ENCODE results near the gene PDZD4. TPM values are rescaled to one million over a fixed set of nuclear protein-coding genes. Genes with fewer than 3 reads are reported as not detected.

The PDZD4 gene
- total RNA-seq, 1 donor from 2014 or later, result 8.3 TPM

DNA sequence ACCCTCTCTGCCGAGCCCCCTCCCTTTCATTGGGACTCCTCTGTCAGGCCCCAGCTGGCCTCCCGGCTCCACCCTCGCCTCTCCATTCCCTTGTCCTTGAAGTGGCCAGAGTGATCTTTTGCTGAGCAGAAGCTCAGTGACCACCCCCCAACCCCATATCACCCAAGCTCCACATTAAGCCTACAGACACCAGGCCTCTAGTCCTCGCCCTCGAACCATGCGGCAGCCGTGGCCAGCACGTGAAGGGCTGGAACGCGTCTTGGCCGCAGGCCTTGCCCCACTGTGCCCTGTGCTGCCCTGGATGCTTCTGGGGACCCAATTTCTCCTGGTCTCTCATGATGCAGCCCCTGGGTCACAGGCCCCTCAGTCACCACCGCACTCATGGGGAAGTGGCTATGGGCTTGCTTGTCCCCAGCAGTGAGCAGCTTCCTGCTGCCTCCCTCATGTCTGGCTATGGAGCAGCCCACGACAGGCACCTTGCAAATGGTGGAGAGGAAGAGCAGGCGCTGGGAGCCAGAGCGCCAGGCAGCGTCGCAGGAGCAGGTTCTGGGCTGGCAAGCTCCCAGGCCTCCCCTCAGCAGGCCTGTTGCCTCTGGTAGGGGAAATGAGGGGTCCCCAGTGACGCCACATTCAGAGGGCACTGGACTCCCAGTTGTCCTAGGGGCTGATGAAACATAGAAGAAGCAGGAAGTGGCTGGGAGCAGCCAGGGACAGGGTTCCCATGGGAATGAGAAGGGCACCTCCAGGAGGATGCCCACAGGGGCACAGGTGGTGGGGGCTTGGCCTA, 50.3 kb downstream of the PDZD4 start:
- no peak for DNase-seq
- no peak overlapping the region for H3K27ac ChIP-seq
- no peaks in the 10 kb centered on the region for H3K27me3 ChIP-seq
- TF ChIP-seq, protein P1, sequence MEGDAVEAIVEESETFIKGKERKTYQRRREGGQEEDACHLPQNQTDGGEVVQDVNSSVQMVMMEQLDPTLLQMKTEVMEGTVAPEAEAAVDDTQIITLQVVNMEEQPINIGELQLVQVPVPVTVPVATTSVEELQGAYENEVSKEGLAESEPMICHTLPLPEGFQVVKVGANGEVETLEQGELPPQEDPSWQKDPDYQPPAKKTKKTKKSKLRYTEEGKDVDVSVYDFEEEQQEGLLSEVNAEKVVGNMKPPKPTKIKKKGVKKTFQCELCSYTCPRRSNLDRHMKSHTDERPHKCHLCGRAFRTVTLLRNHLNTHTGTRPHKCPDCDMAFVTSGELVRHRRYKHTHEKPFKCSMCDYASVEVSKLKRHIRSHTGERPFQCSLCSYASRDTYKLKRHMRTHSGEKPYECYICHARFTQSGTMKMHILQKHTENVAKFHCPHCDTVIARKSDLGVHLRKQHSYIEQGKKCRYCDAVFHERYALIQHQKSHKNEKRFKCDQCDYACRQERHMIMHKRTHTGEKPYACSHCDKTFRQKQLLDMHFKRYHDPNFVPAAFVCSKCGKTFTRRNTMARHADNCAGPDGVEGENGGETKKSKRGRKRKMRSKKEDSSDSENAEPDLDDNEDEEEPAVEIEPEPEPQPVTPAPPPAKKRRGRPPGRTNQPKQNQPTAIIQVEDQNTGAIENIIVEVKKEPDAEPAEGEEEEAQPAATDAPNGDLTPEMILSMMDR (IDR thresholded peaks at IDR 0.05), result no peak
- H3K4me3 ChIP-seq, result no peak overlapping the region
- no peaks in the 10 kb centered on the region for H3K9me3 ChIP-seq
- no peak for ATAC-seq
- no peaks in the 10 kb centered on the region for H3K4me1 ChIP-seq
- no peaks in the 10 kb centered on the region for H3K36me3 ChIP-seq
- intact Hi-C loops (cut with DNase I), result no loop called here

DNA sequence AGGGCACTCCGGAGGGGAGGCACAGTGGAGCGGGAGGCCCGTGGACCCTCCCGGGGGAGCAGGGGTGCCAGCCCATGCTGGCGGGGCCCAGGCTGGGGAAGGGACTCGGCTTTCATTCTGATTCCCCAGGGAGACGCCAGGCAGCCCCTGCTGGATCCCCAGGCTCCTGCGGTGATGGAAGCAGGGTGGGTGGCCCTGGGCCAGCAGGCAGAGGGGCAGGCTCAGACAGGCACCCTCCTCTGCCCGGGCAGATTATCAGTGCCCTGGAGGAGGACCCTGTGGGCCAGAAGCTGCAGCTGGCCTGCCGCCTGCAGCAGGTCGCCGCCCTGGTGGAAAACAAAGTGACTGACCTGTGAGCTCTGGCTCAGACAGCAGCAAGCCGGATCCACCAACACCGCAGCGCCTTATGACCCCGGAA, 51.7 kb downstream of the PDZD4 start:
- no peaks in the 10 kb centered on the region for H3K4me1 ChIP-seq
- H3K36me3 ChIP-seq, result no peaks in the 10 kb centered on the region
- H3K27ac ChIP-seq, result no peak overlapping the region
- no peak for ATAC-seq
- H3K9me3 ChIP-seq, result no peaks in the 10 kb centered on the region
- intact Hi-C loops (cut with DNase I), result no loop called here
- H3K4me3 ChIP-seq, result no peak overlapping the region
- H3K27me3 ChIP-seq, result no peaks in the 10 kb centered on the region
- TF ChIP-seq, protein P1 (IDR thresholded peaks at IDR 0.05), result no peak
- no peak for DNase-seq

DNA sequence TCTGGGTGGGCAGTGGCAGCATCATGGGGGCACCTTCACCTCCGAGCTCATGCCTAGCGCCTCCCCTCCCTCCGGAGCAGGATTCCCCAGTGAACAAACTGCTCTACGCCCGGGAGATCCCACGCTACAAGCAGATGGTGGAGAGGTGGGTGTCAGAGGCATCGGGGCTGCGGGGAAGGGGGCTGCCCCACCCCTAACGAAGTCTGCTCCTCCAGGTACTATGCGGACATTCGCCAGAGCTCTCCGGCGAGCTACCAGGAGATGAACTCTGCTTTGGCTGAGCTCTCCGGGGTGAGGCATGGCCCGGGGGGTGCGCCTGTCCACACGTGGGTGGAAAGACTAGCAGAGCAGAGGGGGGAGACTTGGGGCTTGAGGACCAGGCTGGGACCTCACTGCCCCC, 52.2 kb downstream of the PDZD4 start:
- Histone ChIP-seq H3K4me3 (no peak overlapping the region), H3K9me3 (no peaks in the 10 kb centered on the region), H3K27ac (no peak overlapping the region), H3K27me3 (no peaks in the 10 kb centered on the region), H3K36me3 (no peaks in the 10 kb centered on the region), H3K4me1 (no peaks in the 10 kb centered on the region)
- ATAC-seq, result no peak
- intact Hi-C loops (cut with DNase I), result no loop called here
- no peak for DNase-seq
- TF ChIP-seq, protein P1 (IDR thresholded peaks at IDR 0.05), result no peak

DNA sequence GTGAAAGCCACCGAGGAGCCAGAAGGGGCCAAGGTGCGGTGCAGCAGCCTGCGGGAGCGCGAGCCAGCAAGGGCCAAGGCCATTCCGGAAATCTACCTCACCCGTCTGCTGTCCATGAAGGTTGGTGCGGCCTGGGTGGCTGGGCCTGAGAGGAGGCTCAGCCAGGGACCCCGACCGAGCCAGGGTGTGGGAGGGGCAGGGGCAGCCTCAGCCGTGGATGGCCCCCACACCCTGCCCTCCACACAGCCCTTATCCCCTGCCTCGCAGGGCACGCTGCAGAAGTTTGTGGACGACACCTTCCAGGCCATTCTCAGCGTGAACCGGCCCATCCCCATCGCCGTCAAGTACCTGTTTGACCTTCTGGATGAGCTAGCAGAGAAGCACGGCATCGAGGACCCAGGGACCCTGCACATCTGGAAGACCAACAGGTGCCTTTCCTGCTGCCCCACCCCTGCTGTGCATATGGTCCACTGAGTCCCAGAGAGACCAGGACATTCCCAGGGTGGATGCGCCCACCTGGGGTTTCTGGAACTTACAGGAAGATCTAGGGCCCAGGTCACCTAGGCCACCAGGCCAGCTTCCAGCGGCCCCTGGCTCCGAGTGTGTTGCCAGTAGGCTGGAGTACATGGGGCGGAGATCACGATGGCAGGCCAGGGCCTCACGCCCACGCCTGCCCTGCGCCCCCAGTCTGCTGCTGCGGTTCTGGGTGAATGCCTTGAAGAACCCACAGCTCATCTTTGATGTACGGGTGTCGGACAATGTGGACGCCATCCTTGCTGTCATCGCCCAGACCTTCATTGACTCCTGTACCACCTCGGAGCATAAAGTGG, 52.9 kb downstream of the PDZD4 start:
- H3K36me3 ChIP-seq, result no peaks in the 10 kb centered on the region
- intact Hi-C loops (cut with DNase I), result no loop called here
- no peaks in the 10 kb centered on the region for H3K9me3 ChIP-seq
- no peaks in the 10 kb centered on the region for H3K27me3 ChIP-seq
- no peak overlapping the region for H3K27ac ChIP-seq
- no peak for DNase-seq
- TF ChIP-seq, protein P1 (IDR thresholded peaks at IDR 0.05), result no peak
- no peaks in the 10 kb centered on the region for H3K4me1 ChIP-seq
- H3K4me3 ChIP-seq, result no peak overlapping the region
- no peak for ATAC-seq

DNA sequence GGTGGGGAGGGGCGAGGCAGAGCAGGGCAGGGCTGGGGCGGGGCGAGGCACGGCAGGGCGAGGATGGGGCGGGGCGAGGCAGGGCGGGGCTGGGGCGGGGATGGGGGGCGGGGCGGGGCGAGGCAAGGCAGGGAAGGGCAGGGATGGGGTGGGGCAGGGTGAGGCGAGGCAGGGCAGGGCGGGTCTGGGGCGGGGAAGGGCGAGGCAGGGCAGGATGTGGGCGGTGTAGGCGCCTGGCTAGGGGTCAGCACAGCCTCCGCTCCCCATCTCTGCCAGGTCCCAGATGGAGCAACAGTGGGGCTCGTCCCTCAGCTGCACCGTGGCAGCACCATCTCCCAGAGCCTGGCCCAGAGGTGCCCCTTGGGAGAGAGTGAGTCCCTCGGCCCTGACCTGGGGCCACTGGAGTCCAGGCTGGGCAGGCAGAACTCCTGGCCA, 53.7 kb downstream of the PDZD4 start:
- ATAC-seq (no peak), DNase-seq (no peak)
- no peaks in the 10 kb centered on the region for H3K27me3 ChIP-seq
- no peaks in the 10 kb centered on the region for H3K36me3 ChIP-seq
- no peaks in the 10 kb centered on the region for H3K9me3 ChIP-seq
- H3K27ac ChIP-seq, result no peak overlapping the region
- H3K4me3 ChIP-seq, result no peak overlapping the region
- intact Hi-C loops (cut with DNase I), result no loop called here
- TF ChIP-seq, protein P1 (IDR thresholded peaks at IDR 0.05), result no peak
- no peaks in the 10 kb centered on the region for H3K4me1 ChIP-seq
